DMS53 (cell line): ENCODE data around the gene CECR2.
"Not testable (repeated sequence)": the region's sequence is repeated elsewhere in the genome, so short reads cannot be mapped to it uniquely, and the experiment has no call there.

Source experiments
- DNase-seq: peaks from one replicate; lab custom pipeline; 2025; lab: John Stamatoyannopoulos, UW

The CECR2 gene

GRCh38 chr22:17513612-17514011, 144.4 kb downstream of the CECR2 start:
- DNase-seq = no peak

- DNase-seq = no peak
Measured at GRCh38 chr22:17514084-17514483, 144.8 kb downstream of the CECR2 start.

GRCh38 chr22:17518406-17518805, 149.1 kb downstream of the CECR2 start:
- no peak for DNase-seq

GRCh38 chr22:17521971-17522370, 152.7 kb downstream of the CECR2 start:
- not testable (repeated sequence) for DNase-seq

GRCh38 chr22:17523925-17524324, 154.7 kb downstream of the CECR2 start:
- no peak for DNase-seq

- DNase-seq = no peak
Measured at GRCh38 chr22:17536269-17536668, 167.0 kb downstream of the CECR2 start.

GRCh38 chr22:17537155-17537554, 167.9 kb downstream of the CECR2 start:
- no peak for DNase-seq

- no peak for DNase-seq
Measured at GRCh38 chr22:17540481-17540880, 171.2 kb downstream of the CECR2 start.

GRCh38 chr22:17541476-17541875, 172.2 kb downstream of the CECR2 start:
- no peak for DNase-seq

- no peak for DNase-seq
Measured at GRCh38 chr22:17542452-17542851, 173.2 kb downstream of the CECR2 start.

- DNase-seq = no peak
Measured at GRCh38 chr22:17548010-17548755, 178.9 kb downstream of the CECR2 start.

- no peak for DNase-seq
Measured at GRCh38 chr22:17548756-17549035, 179.4 kb downstream of the CECR2 start.

- no peak for DNase-seq
Measured at GRCh38 chr22:17549183-17549582, 179.9 kb downstream of the CECR2 start.

GRCh38 chr22:17549655-17550054, 180.4 kb downstream of the CECR2 start:
- no peak for DNase-seq

GRCh38 chr22:17552737-17553136, 183.5 kb downstream of the CECR2 start:
- DNase-seq = no peak

GRCh38 chr22:17554814-17555213, 185.6 kb downstream of the CECR2 start:
- no peak for DNase-seq

- DNase-seq = no peak
Measured at GRCh38 chr22:17559188-17559587, 189.9 kb downstream of the CECR2 start.

- no peak for DNase-seq
Measured at GRCh38 chr22:17562906-17563870, 193.9 kb downstream of the CECR2 start, which contains the start of gene SLC25A18. Gene SLC25A18 (plus strand): TSS chr22:17563498. CDS start chr22:17579945, 16,447 bp downstream.

- no peak for DNase-seq
Measured at GRCh38 chr22:17563936-17564391, 194.7 kb downstream of the CECR2 start.

GRCh38 chr22:17566016-17566687, 196.9 kb downstream of the CECR2 start:
- not testable (repeated sequence) for DNase-seq

GRCh38 chr22:17566776-17567175, 197.5 kb downstream of the CECR2 start:
- no peak for DNase-seq

- no peak for DNase-seq
Measured at GRCh38 chr22:17569971-17570511, 200.8 kb downstream of the CECR2 start.
